ENCODE results near the gene SELENOM.
A peak's percentile ranks its signal among the peaks of the same experiment; 100 is the strongest.

SELENOM gene

DNA sequence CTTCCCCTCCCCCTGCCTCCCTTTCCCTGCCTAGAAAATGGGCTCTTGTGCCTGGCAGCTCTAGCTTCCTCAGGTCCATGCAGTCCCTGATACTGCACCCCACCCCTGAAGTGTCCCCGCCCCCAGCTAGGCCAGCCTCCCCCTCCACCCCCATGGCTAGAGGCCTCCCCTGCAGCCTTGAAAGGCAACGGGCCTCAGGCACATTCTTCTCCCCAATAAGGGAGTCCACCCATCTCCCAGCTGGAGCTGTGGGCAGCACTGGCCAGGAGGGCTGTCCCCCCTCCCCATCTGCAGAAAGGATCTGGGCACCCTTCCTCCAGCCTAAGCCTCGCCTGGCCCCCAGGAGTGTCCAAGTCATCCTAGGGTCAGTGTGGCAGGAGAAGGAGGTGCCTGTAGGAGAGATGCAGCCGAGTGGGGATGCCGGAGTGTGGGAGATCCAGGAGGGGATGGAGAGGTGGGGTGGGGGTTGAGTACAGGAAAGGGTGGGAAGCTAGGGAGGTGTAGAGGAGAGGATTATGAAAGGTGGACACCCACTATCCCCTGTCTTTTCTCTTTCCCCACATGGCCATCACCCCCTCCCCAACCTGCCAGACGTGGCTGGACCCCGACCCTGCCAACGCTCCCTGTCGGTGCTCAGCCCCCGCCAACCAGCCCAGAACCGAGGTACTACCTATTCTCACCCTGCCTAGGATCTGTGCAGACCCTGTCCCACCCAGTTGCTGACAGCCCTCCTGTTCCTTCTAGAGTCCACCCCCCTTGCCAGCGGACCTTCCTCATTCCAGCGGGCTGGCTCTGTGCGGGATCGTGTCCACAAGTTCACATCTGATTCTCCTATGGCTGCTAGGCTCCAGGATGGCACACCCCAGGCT is 16.9 kb downstream of the SELENOM start:
- DNase-seq: peak; percentile 51

GRCh38 chr22:31089160-31090100 is 17.9 kb downstream of the SELENOM start:
- DNase-seq: no peak

GRCh38 chr22:31088233-31088986 is 19.0 kb downstream of the SELENOM start:
- DNase-seq: no peak

GRCh38 chr22:31087744-31088215 is 19.6 kb downstream of the SELENOM start:
- DNase-seq: no peak

DNA sequence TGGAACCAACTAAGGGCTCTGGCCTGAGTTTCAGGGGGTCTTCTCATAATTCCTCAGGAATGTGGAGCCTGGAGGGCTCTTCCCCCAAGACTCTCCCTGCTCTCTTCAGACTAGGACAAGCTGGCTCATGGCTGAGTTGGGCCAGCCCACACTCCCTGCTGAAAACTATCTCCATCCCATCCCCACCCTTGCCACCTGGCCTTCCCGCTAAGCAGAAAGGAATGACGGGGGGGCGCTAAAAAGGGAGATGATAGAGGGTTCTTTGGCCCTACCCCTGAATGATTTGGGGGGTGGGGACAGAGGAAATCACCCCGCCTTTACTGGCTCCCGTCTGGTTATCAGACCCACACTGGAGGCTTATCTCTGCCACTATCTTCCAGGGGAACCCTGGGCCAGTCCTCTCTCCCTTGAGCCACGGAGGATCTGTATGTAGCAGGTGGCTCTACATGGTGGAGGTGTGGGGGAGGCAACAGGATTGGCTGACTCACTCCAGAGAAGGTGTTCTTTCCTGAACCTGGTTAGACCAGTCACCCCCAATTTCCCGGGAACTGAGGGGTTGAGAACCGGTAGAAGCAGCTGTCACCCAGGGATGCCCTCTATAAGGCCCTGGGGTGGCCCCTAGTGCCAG is 20.6 kb downstream of the SELENOM start:
- no peak for DNase-seq

DNA sequence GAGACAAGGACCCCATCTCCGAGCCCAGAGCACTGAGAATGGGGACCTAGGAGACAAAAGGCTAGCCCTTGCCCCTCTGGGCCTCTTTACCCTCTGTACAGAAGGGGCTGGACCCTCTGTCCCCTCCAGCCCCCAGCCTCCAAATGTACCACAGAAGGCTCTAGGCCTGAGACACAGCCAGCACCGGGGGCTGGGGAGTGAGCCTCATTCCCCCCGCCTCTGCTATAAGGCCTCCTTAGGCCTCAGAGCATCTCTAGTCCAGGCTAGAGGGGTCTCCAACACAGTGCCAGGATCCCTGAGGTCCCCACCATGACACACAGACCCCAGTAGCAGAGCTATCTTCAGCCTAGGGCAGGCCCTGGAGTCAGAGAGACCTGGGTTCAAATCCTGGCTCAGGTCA is 21.4 kb downstream of the SELENOM start:
- DNase-seq: no peak

DNA sequence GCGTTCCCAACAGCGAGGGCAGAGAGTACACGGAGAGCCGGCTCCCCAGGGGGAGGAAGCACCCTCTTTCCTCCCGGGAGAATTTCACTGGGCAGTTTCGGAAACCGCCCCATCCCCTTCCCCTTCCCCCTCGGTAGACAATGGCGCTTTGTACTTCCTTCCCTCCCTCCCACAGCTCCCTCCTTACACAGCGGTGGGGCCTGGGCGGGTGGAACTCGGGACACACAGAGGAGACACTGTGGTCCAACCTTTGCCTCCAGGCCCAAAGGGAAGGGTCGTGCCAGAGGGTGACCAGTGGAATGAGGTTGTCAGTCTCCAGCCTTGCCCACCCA is 21.9 kb downstream of the SELENOM start:
- no peak for DNase-seq

DNA sequence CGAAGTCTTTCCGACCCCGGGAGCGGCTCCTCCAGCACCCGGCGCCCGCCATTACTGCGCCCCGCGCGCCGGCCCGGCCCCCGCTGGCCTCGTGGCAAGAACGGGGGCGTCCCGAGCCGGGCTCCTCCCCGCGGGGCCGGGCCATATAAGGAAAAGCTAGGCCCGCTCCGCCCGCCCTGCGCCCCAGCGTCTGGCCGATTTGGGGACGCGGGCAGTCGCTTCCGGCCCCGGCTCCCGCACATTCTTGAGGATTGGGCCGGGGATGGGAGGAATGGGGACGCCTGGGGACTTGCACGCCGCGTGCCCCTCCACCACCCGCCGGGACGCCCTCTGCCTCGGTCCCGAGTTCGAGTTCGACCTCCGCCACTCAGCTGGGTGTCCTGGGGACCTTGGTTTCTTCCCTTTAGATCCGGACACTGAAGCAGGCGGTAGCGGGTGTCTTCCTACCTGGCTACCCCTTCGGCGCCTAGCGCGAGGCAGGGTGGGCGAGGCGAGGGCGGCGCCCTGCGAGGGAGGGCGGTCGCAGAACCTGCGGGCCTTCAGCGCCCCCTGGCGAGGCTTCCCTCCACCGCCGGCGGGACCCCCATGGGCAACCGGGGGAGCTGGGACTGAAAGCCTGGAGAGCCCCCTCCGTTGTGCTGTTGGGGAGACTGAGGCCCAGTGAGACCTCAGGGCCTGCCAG is 22.4 kb downstream of the SELENOM start:
- peak; percentile 92 for DNase-seq

- DNase-seq: no peak
These were observed 23.2 kb downstream of the SELENOM start for GRCh38 chr22:31083923-31084810.

- no peak for DNase-seq
These were observed 24.0 kb downstream of the SELENOM start for GRCh38 chr22:31083377-31083768.

DNA sequence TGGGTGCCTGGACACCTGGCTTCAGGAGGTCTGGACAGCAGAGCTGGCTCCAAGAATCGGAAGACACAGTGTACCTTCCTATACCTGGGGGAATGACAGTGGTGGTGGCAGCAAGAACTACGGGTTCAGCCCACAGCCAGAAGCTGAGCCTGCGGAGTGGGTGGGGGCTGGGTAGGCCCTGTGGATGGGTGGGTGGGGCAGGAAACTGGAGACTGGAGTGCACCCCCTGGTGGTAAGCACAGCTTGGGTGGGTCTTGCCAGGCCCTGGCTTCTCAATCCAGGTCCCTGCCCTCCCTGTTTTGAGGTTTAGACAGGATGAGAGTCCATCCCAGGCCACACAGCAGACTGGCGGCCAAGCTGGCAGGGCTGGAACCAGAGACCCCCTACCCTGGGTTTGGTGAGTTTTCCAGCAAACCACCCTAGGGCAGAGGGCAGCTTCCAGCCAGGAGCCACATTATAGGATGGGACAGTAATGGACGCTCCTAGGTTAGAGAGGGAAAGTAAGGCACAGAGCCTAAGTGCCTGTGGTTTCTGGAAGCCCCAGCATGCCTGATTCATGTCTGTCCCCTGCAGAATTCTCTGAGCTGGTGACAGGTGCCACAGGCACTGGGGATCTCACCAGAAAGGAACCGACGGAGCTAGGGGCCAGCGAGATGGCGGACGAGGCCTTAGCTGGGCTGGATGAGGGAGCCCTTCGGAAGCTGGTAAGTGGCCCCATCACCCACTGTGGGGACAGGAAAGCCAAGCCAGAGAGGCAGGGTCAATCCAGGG is 24.6 kb downstream of the SELENOM start:
- DNase-seq: peak; percentile 61

DNA sequence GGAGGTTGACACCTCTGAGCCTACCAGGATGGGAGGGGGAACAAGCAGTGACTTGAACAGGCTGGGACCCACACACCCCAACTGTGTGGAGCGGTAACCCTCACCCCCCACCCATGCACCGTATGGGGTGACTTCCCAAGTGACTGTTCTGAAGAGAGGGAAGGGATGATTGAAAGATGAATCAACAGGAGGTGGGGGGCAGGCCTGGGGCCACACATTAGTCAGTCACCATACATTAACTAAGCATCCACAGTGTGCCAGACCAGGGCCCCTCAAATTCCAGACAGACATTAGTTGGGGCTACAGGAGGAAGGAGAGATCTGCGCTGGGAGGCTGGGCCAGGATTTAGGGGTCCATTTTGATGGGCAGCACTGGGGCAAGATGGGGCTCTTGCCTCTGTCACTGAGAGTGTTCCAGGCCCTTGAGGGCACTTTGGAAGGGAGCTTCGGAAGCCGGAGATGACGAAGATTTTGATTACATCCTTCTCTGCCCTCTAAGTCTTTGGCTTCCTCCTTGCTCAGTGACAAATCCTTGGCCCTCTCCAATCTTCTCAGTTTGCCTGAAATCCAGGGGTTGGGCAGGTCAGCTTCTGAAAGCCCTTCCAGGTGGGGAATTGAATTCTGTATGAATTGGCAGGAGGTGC is 25.3 kb downstream of the SELENOM start:
- peak; percentile 58 for DNase-seq

DNA sequence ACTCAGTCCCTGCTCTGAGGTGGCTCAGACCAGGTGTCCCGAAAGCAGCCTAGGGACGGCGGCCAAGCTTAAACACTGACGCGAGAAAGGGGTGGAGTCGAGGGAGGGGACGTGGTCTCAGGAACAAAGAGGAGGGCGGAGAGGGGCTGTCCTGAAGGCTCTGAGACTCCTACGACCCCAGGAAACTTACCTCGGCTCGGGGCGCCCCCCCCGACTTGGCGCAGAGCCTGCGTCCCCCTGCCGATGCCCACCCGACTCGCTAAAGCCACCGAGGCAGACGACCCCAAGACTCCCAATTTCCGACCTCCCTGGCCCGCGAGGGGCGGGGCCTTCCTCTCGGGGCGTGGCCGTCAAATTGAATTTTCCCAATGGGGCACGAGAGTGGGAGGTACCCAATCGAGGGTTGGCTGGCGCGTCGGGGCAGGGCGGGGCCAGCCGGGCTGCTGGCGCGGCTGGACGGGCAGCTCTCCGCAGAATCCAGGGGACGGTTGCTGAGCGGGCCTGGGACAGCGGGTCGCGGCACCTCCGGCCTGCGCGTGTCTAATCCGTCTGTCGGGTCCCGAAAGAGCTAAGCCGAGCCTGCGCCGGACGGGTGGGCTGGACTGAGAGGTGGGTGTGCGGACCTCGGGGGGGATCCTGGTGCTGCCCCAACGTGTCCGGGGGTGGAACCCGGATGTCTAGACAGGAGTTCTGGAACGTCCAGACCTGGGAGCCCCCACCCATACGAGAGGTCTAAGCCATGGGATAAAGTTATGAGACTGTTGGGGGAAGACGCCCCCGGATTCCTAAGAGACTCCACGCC is 26.3 kb downstream of the SELENOM start, which contains the start of gene SMTN:
TSS of gene SMTN (plus strand) at position 471 of the 802 bp plus-strand sequence. CDS start 1,941 bp downstream, outside the sequence.
- peak; percentile 90 for DNase-seq

DNA sequence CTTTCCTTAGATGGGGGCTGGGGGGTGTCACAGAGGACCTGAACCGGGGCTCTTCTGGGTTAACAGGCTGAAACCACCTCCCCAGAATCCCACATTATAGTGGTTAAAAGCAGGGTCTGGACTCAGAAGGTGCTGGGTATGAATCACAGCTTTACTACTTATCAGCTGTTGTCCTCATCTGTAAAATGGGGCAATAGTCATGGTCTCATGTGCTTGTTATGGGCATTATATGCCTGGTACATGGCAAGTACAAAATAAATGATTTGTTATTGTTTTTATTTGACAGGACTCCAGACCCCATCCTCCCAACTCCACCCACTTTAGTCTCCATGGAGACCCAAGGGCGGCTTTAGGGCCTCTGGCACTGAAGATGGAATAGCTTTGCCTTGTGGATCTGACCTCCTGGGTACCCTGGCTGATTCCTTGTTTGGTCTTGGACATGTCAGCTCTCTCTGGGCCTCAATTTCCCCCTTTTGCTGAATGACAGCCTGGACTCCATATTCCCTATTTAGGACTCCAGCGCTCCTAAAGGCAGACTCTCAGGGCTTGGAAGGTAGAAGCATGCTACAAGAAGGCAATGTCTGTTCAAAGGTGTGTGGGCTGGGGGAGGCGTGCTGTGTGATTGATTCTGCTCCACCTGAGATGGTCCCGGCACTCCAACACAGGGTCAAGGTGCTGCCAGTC is 27.1 kb downstream of the SELENOM start:
- no peak for DNase-seq

- DNase-seq: no peak
These were observed 28.2 kb downstream of the SELENOM start for GRCh38 chr22:31079095-31079642.

GRCh38 chr22:31078389-31078788 is 29.0 kb downstream of the SELENOM start:
- DNase-seq: peak; percentile 47

- no peak for DNase-seq
These were observed 29.7 kb downstream of the SELENOM start for GRCh38 chr22:31077681-31078080.

All from fibroblast of skin of back (primary cell).